Uterus (tissue), 4 donors: ENCODE data around the gene L1TD1. TPM values are rescaled to one million over a fixed set of nuclear protein-coding genes. Genes with fewer than 3 reads are reported as not detected.
"Not testable (repeated sequence)": the region's sequence is repeated elsewhere in the genome, so short reads cannot be mapped to it uniquely, and the experiment has no call there.

Experiments used
- DNase-seq, 2 donors: peaks; one replicate each; pipeline ENCODE4 v3.0.0-alpha.2; 2019 to 2020
- H3K27ac ChIP-seq, 2 donors: fragments of 200-600 bp; sonication (generic); 1 replicate in 1 of 2; 2 replicates in 1 of 2; pipeline ENCODE4 v1.5.1; 2016 to 2018
- H3K27me3 ChIP-seq, 2 donors: fragments of 200-600 bp; sonication (generic); one replicate each; pipeline ENCODE4 v1.5.1; 2018 to 2019; ENCODE audit warnings: control low read depth in 1 of 2
- H3K36me3 ChIP-seq, 2 donors: fragments of 200-600 bp; sonication (generic); one replicate each; pipeline ENCODE4 v1.5.1; 2019; ENCODE audit warnings: control low read depth in 1 of 2
- H3K4me1 ChIP-seq, 2 donors: fragments of 200-600 bp; sonication (generic); one replicate each; pipeline ENCODE4 v1.5.1; 2018 to 2019; ENCODE audit warnings: control low read depth in 1 of 2
- H3K4me3 ChIP-seq, 2 donors: fragments of 200-600 bp; sonication (generic); 1 replicate in 1 of 2; 2 replicates in 1 of 2; pipeline ENCODE4 v1.5.1; 2018 to 2019; ENCODE audit warnings: mild to moderate bottlenecking in 1 of 2
- H3K9me3 ChIP-seq, 2 donors: fragments of 200-600 bp; sonication (generic); one replicate each; pipeline ENCODE4 v1.5.1; 2019; ENCODE audit warnings: control low read depth in 1 of 2
- CTCF ChIP-seq, 4 experiments: fragments of 200-600 bp in 2 of 4; fragments of 450-650 bp in 2 of 4; sonication (generic) in 2 of 4; IDR thresholded peaks; one replicate each; pipeline ENCODE4 v1.5.1; 2016 to 2019; ENCODE audit warnings: antibody characterized with exemption in 4 of 4, mild to moderate bottlenecking in 2 of 4, moderate library complexity in 1 of 4
- POLR2A ChIP-seq, 2 donors: fragments of 450-650 bp; IDR thresholded peaks; one replicate each; pipeline ENCODE4 v1.6.1; 2016; ENCODE audit warnings: antibody characterized with exemption in 2 of 2, mild to moderate bottlenecking in 1 of 2, moderate library complexity in 1 of 2
- intact Hi-C: fragments of 100-400 bp; cut with DNase I; formaldehyde crosslinking; loops from one replicate; pipeline ENCODE4 v1.15.1; 2023; ENCODE audit warnings: low total_unique reads
- total RNA-seq, 4 donors: library from RNA; depleted of rRNA in 3 of 4; stranded (reverse); fragments of >200 nt in 3 of 4; gene quantifications; one replicate each; pipeline versions ENCODE4 v1.1.0 to v1.2.4, GENCODE V29; 2014 to 2023
- donor health status: DM: yes; HTN: yes; CAD: no.

Gene L1TD1
- 1 to 10 TPM in 1 of 4 donors, under 1 TPM in 1, not detected in 2; 0.40 to 4.5 TPM for total RNA-seq

GRCh38 chr1:62194651-62195544, at the start of gene L1TD1:
L1TD1 (plus strand) TSS chr1:62194849; CDS start chr1:62206629, 11,780 bp downstream.
- intact Hi-C loops, result no loop called here
- Histone ChIP-seq H3K27ac (no peak within 1 kb of the TSS), H3K9me3 (no peaks in the 10 kb centered on the region), H3K4me1 (no peaks in the 10 kb centered on the region), H3K4me3 (no peak within 1 kb of the TSS), H3K36me3 (no peaks in the 10 kb centered on the region), H3K27me3 (no peaks in the 10 kb centered on the region)
- no peak for DNase-seq
- TF ChIP-seq CTCF (IDR thresholded peaks at IDR 0.05) (no peak), POLR2A (IDR thresholded peaks at IDR 0.05) (no peak)

GRCh38 chr1:62159940-62160348, 34.7 kb upstream of the L1TD1 start:
- Histone ChIP-seq H3K4me3 (no peak overlapping the region), H3K27me3 (no peaks in the 10 kb centered on the region), H3K4me1 (no peaks in the 10 kb centered on the region), H3K27ac (no peak overlapping the region), H3K36me3 (no peaks in the 10 kb centered on the region), H3K9me3 (no peaks in the 10 kb centered on the region)
- TF ChIP-seq POLR2A (IDR thresholded peaks at IDR 0.05), result no peak
- no peak for TF ChIP-seq CTCF (IDR thresholded peaks at IDR 0.05)
- intact Hi-C loops, result no loop called here
- no peak for DNase-seq

DNA sequence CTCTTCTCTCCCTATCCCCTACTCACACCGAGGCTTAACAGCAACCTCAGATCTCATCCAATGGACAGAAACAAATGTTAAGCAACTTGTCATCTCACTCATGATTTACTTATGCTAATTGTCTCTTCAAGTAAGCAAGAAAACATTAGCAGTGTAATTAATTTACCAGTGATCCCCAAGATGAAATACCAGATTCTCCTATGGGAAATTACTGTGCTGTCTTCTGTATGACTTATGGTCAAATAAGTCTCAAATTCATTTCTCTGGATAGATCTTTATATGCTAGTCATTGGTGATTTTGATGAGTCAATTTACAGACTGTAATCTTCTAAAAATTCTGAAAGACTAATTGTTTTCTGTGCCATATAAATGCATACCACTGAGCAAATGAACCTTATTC, 32.9 kb upstream of the L1TD1 start:
- no peak for DNase-seq
- no peak overlapping the region for H3K4me3 ChIP-seq
- intact Hi-C loops, result no loop called here
- H3K27ac ChIP-seq, result no peak overlapping the region
- H3K9me3 ChIP-seq, result no peaks in the 10 kb centered on the region
- H3K36me3 ChIP-seq, result no peaks in the 10 kb centered on the region
- TF ChIP-seq POLR2A (IDR thresholded peaks at IDR 0.05) (no peak), CTCF (IDR thresholded peaks at IDR 0.05) (no peak)
- H3K4me1 ChIP-seq, result no peaks in the 10 kb centered on the region
- H3K27me3 ChIP-seq, result no peaks in the 10 kb centered on the region

GRCh38 chr1:62170380-62170779, 24.3 kb upstream of the L1TD1 start:
- H3K4me1 ChIP-seq, H3K36me3 ChIP-seq, DNase-seq, H3K9me3 ChIP-seq, H3K27me3 ChIP-seq, H3K27ac ChIP-seq, H3K4me3 ChIP-seq: not testable (repeated sequence)
- intact Hi-C loops, result loop anchor here (10.0 kb wide), 1 partner anchor 234 kb away; no protein-coding TSS in a partner anchor

GRCh38 chr1:62175568-62176179, 19.0 kb upstream of the L1TD1 start:
- no peaks in the 10 kb centered on the region for H3K36me3 ChIP-seq
- H3K4me3 ChIP-seq, result no peak overlapping the region
- no peaks in the 10 kb centered on the region for H3K4me1 ChIP-seq
- DNase-seq, result no peak
- TF ChIP-seq CTCF (IDR thresholded peaks at IDR 0.05), result peak; percentile 49 to 74 (median 58)
- no peak for TF ChIP-seq POLR2A (IDR thresholded peaks at IDR 0.05)
- no peak overlapping the region for H3K27ac ChIP-seq
- intact Hi-C loops, result loop anchor here (10.0 kb wide), 1 partner anchor 229 kb away; no protein-coding TSS in a partner anchor
- no peaks in the 10 kb centered on the region for H3K9me3 ChIP-seq
- H3K27me3 ChIP-seq, result no peaks in the 10 kb centered on the region
